Motor neuron (in vitro differentiated cells): ENCODE data around the gene SLC30A2. TPM values are rescaled to one million over a fixed set of nuclear protein-coding genes. Genes with fewer than 3 reads are reported as not detected.
A peak's percentile ranks its signal among the peaks of the same experiment; 100 is the strongest.

Experiments
- ATAC-seq, 8 experiments: fragments of 200-7000 bp; cut with Tn5 transposase; replicated peaks in 6 of 8; 2 replicates each; pipeline ENCODE4 v1.8.0; 2021; ENCODE audit warnings: mild to moderate bottlenecking in 8 of 8, moderate library complexity in 8 of 8
- H3K27ac ChIP-seq, 2 donors: fragments of 250-450 bp; sonication (Bioruptor Pico); 2 replicates each; pipeline ENCODE4 v1.9.0; 2021; ENCODE audit warnings: antibody characterized with exemption in 2 of 2, mild to moderate bottlenecking in 2 of 2, moderate library complexity in 1 of 2
- H3K4me1 ChIP-seq, 2 donors: fragments of 250-450 bp; sonication (Bioruptor Pico); replicated peaks in 1 of 2; 2 replicates each; pipeline ENCODE4 v1.6.1; 2021; ENCODE audit warnings: antibody characterized with exemption in 2 of 2, mild to moderate bottlenecking in 2 of 2, moderate library complexity in 1 of 2
- H3K4me3 ChIP-seq, 5 donors: fragments of 250-450 bp; sonication (Bioruptor Pico); 2 replicates each; pipeline ENCODE4 v1.9.0; 2021; ENCODE audit warnings: antibody characterized with exemption in 5 of 5, mild to moderate bottlenecking in 5 of 5, moderate library complexity in 4 of 5
- WGBS, 10 experiments: fragments of 450-650 bp; shearing (Covaris generic); methylation state at CpG; one replicate each; pipeline ENCODE4 v1.0.0; 2022; 5-methylcytosine and 5-hydroxymethylcytosine counted together
- in situ Hi-C, 9 experiments: fragments of 400-800 bp; cut with MboI; loops; one replicate each; pipeline ENCODE4 v1.15.0; 2021; ENCODE audit warnings: low sequenced_read_pairs in 9 of 9, low pct_unique_long_range_greater_than_20kb in 2 of 9; ENCODE audit not compliant: unreplicated experiment in 9 of 9
- total RNA-seq, 8 experiments: library from RNA; unstranded; fragments of 300-600 nt; gene quantifications; 2 replicates each; pipeline versions ENCODE4 v1.2.3 to v1.2.4, GENCODE V29; 2022

SLC30A2 gene
- total RNA-seq, 8 experiments from 2014 or later = 0.10 to 5.7 (median 0.84) TPM

- ATAC-seq = no peak
- in situ Hi-C loops = no loop called here
- no peak overlapping the region for H3K27ac ChIP-seq
- WGBS, 10 experiments = 34 to 86% (median 63%) methylated on average over 4 to 9 of the region's 9 CpGs; no CpG with 5 or more reads in 1 of the 10 experiments
- no peaks in the 10 kb centered on the region for H3K4me1 ChIP-seq
- H3K4me3 ChIP-seq = no peak overlapping the region
Observed at GRCh38 chr1:26079960-26080814, 34.3 kb upstream of the SLC30A2 start.

DNA sequence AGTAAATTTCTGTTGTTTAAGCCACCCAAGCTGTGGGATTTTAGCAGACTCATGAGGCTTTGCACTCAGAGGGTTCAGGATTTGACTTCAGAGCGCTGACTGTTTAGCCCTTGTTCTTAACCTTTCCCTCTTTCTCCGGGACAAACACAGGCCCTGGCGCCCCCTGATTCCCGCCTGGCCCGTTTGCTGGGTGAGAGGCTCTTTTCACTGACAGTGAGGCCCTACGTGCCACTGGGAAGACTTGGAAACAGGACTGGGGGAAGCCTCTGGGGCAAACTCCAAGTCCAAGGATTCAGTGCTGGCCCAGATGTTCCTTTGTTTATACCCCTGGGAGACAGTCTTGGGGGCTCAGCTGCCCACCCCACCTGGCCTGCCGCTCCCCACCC, 33.3 kb upstream of the SLC30A2 start:
- WGBS, 10 experiments = 40 to 80% (median 67%) methylated on average over 2 to 5 of the region's 7 CpGs; no CpG with 5 or more reads in 7 of the 10 experiments
- Histone ChIP-seq H3K4me1 (no peaks in the 10 kb centered on the region), H3K27ac (no peak overlapping the region), H3K4me3 (no peak overlapping the region)
- in situ Hi-C loops = no loop called here
- ATAC-seq = no peak

DNA sequence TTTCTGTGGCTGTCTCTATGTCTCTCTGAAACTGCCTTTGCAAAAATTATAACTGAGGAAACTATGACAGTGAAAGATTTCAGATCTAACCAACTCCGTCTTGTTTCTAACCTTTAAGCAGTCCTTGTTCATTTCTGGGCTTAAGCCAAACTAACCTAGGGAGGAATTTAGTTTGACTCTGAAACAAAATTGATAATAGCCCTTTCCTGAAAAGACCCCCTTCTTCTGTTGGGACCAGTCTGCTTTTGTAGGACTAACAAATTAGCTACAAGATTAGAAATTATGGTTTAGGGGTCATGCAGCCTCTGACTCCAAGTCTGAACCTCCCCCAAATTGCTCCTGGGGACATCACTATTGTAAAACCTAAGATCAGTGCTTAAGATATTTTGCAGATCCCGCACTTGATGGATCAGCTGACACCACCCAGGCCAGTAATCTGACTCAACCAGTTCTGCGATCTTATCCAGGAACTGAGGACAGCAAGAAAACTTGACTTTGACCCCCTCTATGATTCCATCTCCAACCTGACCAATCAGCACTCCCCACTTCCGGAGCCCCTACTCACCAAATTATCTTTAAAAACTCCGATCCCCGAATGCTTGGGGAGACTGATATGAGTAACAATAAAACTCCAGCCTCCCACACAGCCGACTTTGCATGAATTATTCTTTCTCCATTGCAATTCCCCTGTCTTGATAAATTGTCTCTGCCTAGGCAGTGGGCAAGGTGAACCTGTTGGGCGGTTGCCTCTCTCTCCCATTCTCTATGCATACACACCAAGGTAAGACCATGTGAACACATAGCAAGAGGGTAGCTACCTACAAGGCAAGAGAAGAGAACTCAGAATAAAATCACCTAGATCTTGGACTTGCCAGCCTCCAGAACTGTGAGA, 32.6 kb upstream of the SLC30A2 start:
- no peak for ATAC-seq
- Histone ChIP-seq H3K4me3 (no peak overlapping the region), H3K4me1 (no peaks in the 10 kb centered on the region), H3K27ac (no peak overlapping the region)
- in situ Hi-C loops = no loop called here
- WGBS, 10 experiments = 42 to 91% (median 76%) methylated on average over 2 to 8 of the region's 8 CpGs

- WGBS, 10 experiments = 100% methylated on average over 1 of the region's 1 CpG; no CpG with 5 or more reads in 4 of the 10 experiments
- no peak for ATAC-seq
- in situ Hi-C loops = no loop called here
- Histone ChIP-seq H3K27ac (no peak overlapping the region), H3K4me3 (no peak overlapping the region), H3K4me1 (no peaks in the 10 kb centered on the region)
Observed at GRCh38 chr1:26077524-26077923, 31.6 kb upstream of the SLC30A2 start.

- in situ Hi-C loops = no loop called here
- ATAC-seq = no peak
- Histone ChIP-seq H3K4me1 (no peaks in the 10 kb centered on the region), H3K4me3 (no peak overlapping the region), H3K27ac (no peak overlapping the region)
- WGBS, 10 experiments = 58 to 100% (median 81%) methylated on average over 1 to 3 of the region's 3 CpGs; no CpG with 5 or more reads in 2 of the 10 experiments
Observed at GRCh38 chr1:26075421-26076144, 29.7 kb upstream of the SLC30A2 start.

DNA sequence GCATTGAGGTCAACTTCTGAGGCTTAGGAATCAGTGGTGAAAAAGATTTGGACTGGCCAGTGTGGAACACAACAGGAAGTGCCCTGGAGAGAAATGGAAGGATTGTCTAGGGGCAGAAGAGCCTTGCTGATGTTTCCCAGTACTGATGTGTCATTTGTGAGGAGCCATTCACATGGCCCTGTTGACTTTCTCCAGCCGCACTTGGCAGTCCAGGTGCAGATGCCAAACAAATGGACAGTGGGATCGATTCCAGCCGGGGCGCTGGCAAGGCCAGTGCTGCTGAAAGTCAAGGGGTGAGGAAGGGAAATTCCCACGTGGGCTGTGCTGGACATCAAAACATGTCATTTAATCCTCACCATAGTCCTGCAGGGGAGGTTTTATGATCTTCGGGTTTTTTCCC, 26.4 kb upstream of the SLC30A2 start:
- H3K27ac ChIP-seq = no peak overlapping the region
- H3K4me3 ChIP-seq = no peak overlapping the region
- H3K4me1 ChIP-seq = no peaks in the 10 kb centered on the region
- ATAC-seq = no peak
- 0 to 87% (median 72%) methylated on average over 1 to 6 of the region's 6 CpGs; no CpG with 5 or more reads in 2 of the 10 experiments for WGBS, 10 experiments
- in situ Hi-C loops = no loop called here

GRCh38 chr1:26070963-26071342, 25.0 kb upstream of the SLC30A2 start:
- Histone ChIP-seq H3K4me1 (no peaks in the 10 kb centered on the region), H3K27ac (no peak overlapping the region), H3K4me3 (no peak overlapping the region)
- WGBS, 10 experiments = 59 to 100% (median 87%) methylated on average over 3 to 6 of the region's 6 CpGs; no CpG with 5 or more reads in 1 of the 10 experiments
- no peak for ATAC-seq
- in situ Hi-C loops = no loop called here

DNA sequence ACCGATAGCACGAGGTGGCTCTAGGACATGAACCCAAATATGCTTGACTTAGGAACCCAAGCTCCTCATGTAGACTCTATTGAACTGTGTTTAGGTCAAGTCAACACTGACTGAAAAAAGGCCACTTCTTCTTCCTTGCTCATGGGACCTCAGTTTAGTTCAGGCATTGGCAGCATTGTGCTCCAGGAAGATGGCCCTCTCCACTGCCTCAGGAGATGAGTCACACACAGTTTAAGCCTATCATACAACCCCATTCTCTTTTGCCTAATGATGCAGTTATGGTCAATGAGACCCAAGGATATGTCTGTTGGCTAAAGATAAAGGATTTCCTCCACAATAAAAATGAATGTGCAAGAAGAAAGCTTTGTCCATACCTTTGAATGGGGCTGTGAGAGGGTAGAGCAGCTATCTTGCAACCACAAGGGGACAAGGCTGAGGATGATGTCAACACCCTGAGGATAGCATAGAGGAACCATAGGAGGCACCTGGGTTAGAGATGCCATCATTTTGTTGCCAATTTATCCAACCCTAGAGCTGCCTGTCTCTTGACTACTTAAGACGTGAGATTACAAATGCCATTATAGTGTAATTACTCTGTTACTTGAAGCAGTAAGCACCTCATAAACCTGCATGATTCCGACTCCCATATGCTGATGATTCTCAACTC, 24.5 kb upstream of the SLC30A2 start:
- WGBS, 10 experiments = 63 to 97% (median 79%) methylated on average over 1 to 4 of the region's 4 CpGs
- H3K27ac ChIP-seq = no peak overlapping the region
- in situ Hi-C loops = no loop called here
- no peak overlapping the region for H3K4me3 ChIP-seq
- H3K4me1 ChIP-seq = no peaks in the 10 kb centered on the region
- ATAC-seq = no peak

DNA sequence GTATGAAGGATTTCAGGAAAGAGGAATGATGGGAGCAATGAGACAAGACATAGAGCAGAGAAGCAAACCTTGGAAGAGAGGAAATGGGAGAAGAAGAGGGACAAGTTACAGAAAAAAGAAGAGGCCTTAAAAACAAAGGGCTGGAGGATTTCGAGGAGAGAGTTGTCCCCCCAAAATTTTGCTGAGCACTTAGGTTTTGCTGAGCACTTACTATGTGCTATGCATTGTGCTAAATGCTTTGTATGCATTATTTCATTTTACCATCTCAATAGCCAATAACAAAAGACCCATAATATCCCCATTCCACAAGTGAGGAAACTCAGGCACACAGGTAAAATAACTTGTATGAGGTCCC, 24.0 kb upstream of the SLC30A2 start:
- ATAC-seq = no peak
- WGBS, 10 experiments = 0 to 83% (median 67%) methylated on average over 1 of the region's 1 CpG; no CpG with 5 or more reads in 3 of the 10 experiments
- in situ Hi-C loops = no loop called here
- Histone ChIP-seq H3K27ac (no peak overlapping the region), H3K4me1 (no peaks in the 10 kb centered on the region), H3K4me3 (no peak overlapping the region)

GRCh38 chr1:26067432-26067911, 21.6 kb upstream of the SLC30A2 start, which contains the start of gene TRIM63:
Gene TRIM63, minus strand, starts transcription at chr1:26067630. Its CDS starts 136 bp downstream, at chr1:26067494.
- no peak within 1 kb of the TSS for H3K4me3 ChIP-seq
- 0 to 90% (median 65%) methylated on average over 1 to 7 of the region's 9 CpGs; no CpG with 5 or more reads in 3 of the 10 experiments for WGBS, 10 experiments
- ATAC-seq = peak in 2 of 8 experiments; percentile 36 to 48
- no peak within 1 kb of the TSS for H3K27ac ChIP-seq
- no peaks in the 10 kb centered on the region for H3K4me1 ChIP-seq
- in situ Hi-C loops = no loop called here

- ATAC-seq = peak in 3 of 8 experiments; percentile 33 to 36 (median 33)
- H3K4me1 ChIP-seq = no peaks in the 10 kb centered on the region
- H3K4me3 ChIP-seq = no peak overlapping the region
- in situ Hi-C loops = no loop called here
- WGBS, 10 experiments = 0 to 70% (median 44%) methylated on average over 1 to 4 of the region's 4 CpGs; no CpG with 5 or more reads in 5 of the 10 experiments
- H3K27ac ChIP-seq = no peak overlapping the region
Observed at GRCh38 chr1:26066857-26067256, 20.9 kb upstream of the SLC30A2 start.

GRCh38 chr1:26066160-26066559, 20.2 kb upstream of the SLC30A2 start:
- Histone ChIP-seq H3K4me1 (no peaks in the 10 kb centered on the region), H3K4me3 (no peak overlapping the region), H3K27ac (no peak overlapping the region)
- in situ Hi-C loops = no loop called here
- ATAC-seq = no peak
- 20 to 100% (median 67%) methylated on average over 1 to 4 of the region's 15 CpGs; no CpG with 5 or more reads in 3 of the 10 experiments for WGBS, 10 experiments
